GM20000 (cell line): ENCODE measurements around the gene IFNL4.

ENCODE experiments used
- DNase-seq: peaks from one replicate; pipeline ENCODE4 v3.0.0; 2012; ENCODE audit warnings: low spot score
- CTCF ChIP-seq: IDR thresholded peaks from 2 replicates; pipeline ENCODE4 v1.5.1; 2012; ENCODE audit warnings: mild to moderate bottlenecking, control low read depth; ENCODE audit errors: extremely low read depth, missing control alignments

The IFNL4 gene

DNA sequence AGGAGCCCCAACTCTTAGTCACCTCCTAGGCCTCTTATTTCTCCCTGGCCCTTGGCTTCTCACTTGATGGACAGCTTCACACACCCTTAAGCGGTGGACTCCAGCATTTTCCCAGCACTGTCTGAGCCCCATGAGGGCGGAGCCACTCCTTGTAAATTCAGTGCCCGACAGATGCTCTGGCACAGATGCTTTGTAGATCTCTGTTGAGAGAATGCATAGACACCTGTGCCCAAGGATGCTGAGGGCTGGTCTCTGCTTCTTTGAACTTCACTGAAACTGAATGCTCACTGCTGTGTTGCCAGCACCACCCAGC, 47.9 kb downstream of the IFNL4 start:
- no peak for DNase-seq
- TF ChIP-seq CTCF = no peak

- DNase-seq = peak; percentile 21
- TF ChIP-seq CTCF = no peak
Observed at GRCh38 chr19:39200066-39200802, 48.4 kb downstream of the IFNL4 start.

DNA sequence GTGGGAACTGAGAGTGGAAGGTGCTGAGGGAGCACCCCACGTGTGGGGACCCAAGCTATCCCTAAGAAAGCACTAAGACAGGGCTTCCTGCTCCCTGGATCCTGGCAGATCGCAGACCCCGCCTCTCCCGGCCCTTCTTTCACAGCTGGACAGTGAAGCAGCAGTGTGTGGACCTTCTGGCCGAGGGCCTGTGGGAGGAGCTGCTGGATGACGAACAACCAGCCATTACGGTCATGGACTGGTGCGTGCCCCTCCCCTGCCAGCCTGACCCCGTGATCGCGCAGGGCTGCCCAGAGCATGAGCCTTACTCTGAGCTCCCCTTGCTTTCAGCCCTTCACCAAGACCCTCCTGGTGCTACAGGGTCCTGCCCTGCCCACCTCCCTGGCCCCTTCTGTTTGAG, 49.6 kb downstream of the IFNL4 start:
- no peak for DNase-seq
- no peak for TF ChIP-seq CTCF

DNA sequence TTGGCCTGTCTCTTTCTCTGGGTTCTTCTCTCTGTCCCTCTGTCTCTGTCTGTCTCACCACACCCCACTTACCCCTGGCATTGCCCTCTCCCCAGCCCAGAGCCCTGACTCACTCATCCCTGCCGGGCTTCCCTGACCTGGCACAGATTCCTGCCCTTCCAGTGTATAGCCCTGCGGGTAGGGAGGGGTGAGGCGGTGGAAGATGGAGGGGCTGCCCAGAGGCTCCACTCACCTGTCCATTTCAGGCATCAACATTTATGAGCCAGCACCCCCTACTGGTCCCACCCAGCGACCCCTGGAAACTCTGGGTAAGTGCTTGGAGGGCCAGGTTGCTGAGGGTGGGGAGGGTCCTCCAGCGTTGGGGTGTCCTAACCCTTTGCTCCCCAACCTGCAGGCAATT, 50.8 kb downstream of the IFNL4 start:
- peak; percentile 3 for TF ChIP-seq CTCF
- DNase-seq = no peak

DNA sequence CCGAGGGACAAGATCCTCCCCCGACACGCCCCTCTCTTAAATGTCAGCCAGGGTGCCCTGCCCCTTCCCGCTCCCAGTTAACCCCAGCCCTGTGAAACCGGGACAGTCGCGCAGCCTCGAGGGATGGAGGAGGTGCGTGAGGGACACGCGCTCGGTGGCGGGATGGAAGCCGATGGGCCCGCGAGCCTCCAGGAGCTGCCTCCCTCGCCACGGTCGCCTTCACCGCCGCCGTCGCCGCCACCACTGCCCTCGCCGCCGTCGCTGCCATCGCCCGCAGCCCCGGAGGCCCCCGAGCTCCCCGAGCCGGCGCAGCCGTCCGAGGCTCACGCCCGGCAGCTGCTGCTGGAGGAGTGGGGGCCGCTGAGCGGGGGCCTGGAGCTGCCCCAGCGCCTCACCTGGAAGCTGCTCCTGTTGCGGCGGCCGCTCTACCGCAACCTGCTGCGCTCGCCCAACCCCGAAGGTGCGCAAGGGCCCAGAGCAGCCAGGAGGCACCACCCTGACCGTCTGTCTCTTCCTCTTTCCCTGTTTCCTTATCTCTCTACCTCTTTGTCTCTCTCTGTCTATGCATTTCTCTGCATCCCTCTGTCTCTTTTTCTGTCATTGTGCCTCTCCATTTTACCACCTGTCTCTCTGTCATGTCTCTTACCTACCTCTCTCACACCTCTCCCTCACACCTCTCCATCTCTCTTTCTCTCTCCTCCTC, 51.6 kb downstream of the IFNL4 start, which contains the start of gene NCCRP1:
NCCRP1 (plus strand) TSS at position 105 of the 703 bp plus-strand sequence; CDS start at position 124, 19 bp downstream.
- TF ChIP-seq CTCF = no peak
- no peak for DNase-seq

GRCh38 chr19:39196320-39196719, 52.3 kb downstream of the IFNL4 start:
- TF ChIP-seq CTCF = no peak
- DNase-seq = no peak
